Lower lobe of right lung (tissue), 2 donors: Measurements from ENCODE around the gene ZNF236. TPM values are rescaled to one million over a fixed set of nuclear protein-coding genes. Genes with fewer than 3 reads are reported as not detected.
A peak's percentile ranks its signal among the peaks of the same experiment; 100 is the strongest.

Experiments
- ATAC-seq, 2 donors: fragments of 200-7000 bp; cut with Tn5 transposase; one replicate each; pipeline ENCODE4 v1.9.1; 2020 to 2022; ENCODE audit warnings: mild to moderate bottlenecking in 2 of 2, moderate library complexity in 2 of 2
- DNase-seq: peaks from one replicate; pipeline ENCODE4 v3.0.0-alpha.2; 2020
- H3K27ac ChIP-seq: fragments of 200-600 bp; one replicate; pipeline ENCODE4 v1.8.0; 2022
- H3K27me3 ChIP-seq: fragments of 200-600 bp; one replicate; pipeline ENCODE4 v1.8.0; 2022; ENCODE audit warnings: low read depth
- H3K36me3 ChIP-seq: fragments of 200-600 bp; one replicate; pipeline ENCODE4 v1.8.0; 2022; ENCODE audit warnings: mild to moderate bottlenecking
- H3K4me1 ChIP-seq: fragments of 200-600 bp; one replicate; pipeline ENCODE4 v1.8.0; 2022
- H3K4me3 ChIP-seq: fragments of 200-600 bp; one replicate; pipeline ENCODE4 v1.8.0; 2022; ENCODE audit warnings: mild to moderate bottlenecking
- H3K9me3 ChIP-seq: fragments of 200-600 bp; one replicate; pipeline ENCODE4 v1.8.0; 2022
- CTCF ChIP-seq: fragments of 200-600 bp; IDR thresholded peaks from one replicate; pipeline ENCODE4 v1.8.0; 2022; ENCODE audit warnings: antibody characterized with exemption, mild to moderate bottlenecking
- intact Hi-C: fragments of 100-400 bp; cut with DNase I; formaldehyde crosslinking; loops from one replicate; pipeline ENCODE4 v1.11.0; 2022
- total RNA-seq: library from RNA; stranded (reverse); fragmentation: NEBNext Ultra II Directional; extraction: Animal tissue kit (Norgen Biotek cat#: 25700); gene quantifications from one replicate; pipeline ENCODE4 v1.2.1, GENCODE V29; 2021
- donor health status: DM: no; HTN: yes; CAD: no; lungs with severe emphysema.

The ZNF236 gene
- total RNA-seq, 1 donor from 2014 or later, result 18.0 TPM

GRCh38 chr18:77002496-77002895, 180.1 kb downstream of the ZNF236 start:
- intact Hi-C loops, result no loop called here
- ATAC-seq, result no peak

GRCh38 chr18:77003316-77003715, 181.0 kb downstream of the ZNF236 start:
- intact Hi-C loops, result no loop called here
- H3K27me3 ChIP-seq, result no peaks in the 10 kb centered on the region
- H3K27ac ChIP-seq, result no peak overlapping the region
- H3K9me3 ChIP-seq, result no peaks in the 10 kb centered on the region
- peaks cover under 1% of the 10 kb centered on the region for H3K36me3 ChIP-seq
- H3K4me1 ChIP-seq, result peaks cover 36% of the 10 kb centered on the region
- no peak for TF ChIP-seq CTCF
- no peak overlapping the region for H3K4me3 ChIP-seq
- DNase-seq (no peak), ATAC-seq (no peak)

More at GRCh38 chr18:77002496-77002895, 180.1 kb downstream of the ZNF236 start:
- no peak for TF ChIP-seq CTCF
- Histone ChIP-seq H3K4me3 (no peak overlapping the region), H3K36me3 (no peaks in the 10 kb centered on the region), H3K4me1 (peaks cover 36% of the 10 kb centered on the region), H3K9me3 (no peaks in the 10 kb centered on the region), H3K27me3 (no peaks in the 10 kb centered on the region), H3K27ac (no peak overlapping the region)
- DNase-seq, result no peak

- DNase-seq (peak; percentile 68), ATAC-seq (no peak)
- peaks cover 36% of the 10 kb centered on the region for H3K4me1 ChIP-seq
- H3K27me3 ChIP-seq, result no peaks in the 10 kb centered on the region
- H3K36me3 ChIP-seq, result peaks cover 15% of the 10 kb centered on the region
- no peak for TF ChIP-seq CTCF
- no peaks in the 10 kb centered on the region for H3K9me3 ChIP-seq
- intact Hi-C loops, result no loop called here
- peak overlapping the region; percentile 69 for H3K27ac ChIP-seq
- peak overlapping the region; percentile 25 for H3K4me3 ChIP-seq
These were observed 182.4 kb downstream of the ZNF236 start for GRCh38 chr18:77004555-77005380.

GRCh38 chr18:77005651-77006195, 183.4 kb downstream of the ZNF236 start:
- DNase-seq (no peak), ATAC-seq (no peak)
- Histone ChIP-seq H3K27ac (peak overlapping the region; percentile 69), H3K36me3 (peaks cover 18% of the 10 kb centered on the region), H3K4me3 (no peak overlapping the region), H3K27me3 (no peaks in the 10 kb centered on the region), H3K4me1 (peaks cover 29% of the 10 kb centered on the region), H3K9me3 (no peaks in the 10 kb centered on the region)
- no peak for TF ChIP-seq CTCF
- intact Hi-C loops, result no loop called here

GRCh38 chr18:77006305-77007175, 184.2 kb downstream of the ZNF236 start:
- intact Hi-C loops, result no loop called here
- ATAC-seq, result peak; percentile 52 to 70
- Histone ChIP-seq H3K4me1 (peaks cover 23% of the 10 kb centered on the region), H3K27me3 (no peaks in the 10 kb centered on the region), H3K9me3 (no peaks in the 10 kb centered on the region), H3K36me3 (peaks cover 27% of the 10 kb centered on the region), H3K27ac (peak overlapping the region; percentile 69), H3K4me3 (no peak overlapping the region)
- TF ChIP-seq CTCF, result no peak
- DNase-seq, result peak; percentile 57
